K562 (cell line): ENCODE measurements around the gene TMPO. TPM values are rescaled to one million over a fixed set of nuclear protein-coding genes. Genes with fewer than 3 reads are reported as not detected.

Source experiments
- ARID1B ChIP-seq: fragments of 450-650 bp; IDR thresholded peaks from 2 replicates; pipeline ENCODE4 v1.6.1; 2016; ENCODE audit warnings: antibody characterized with exemption, mild to moderate bottlenecking, inconsistent platforms
- CEBPG ChIP-seq, 3 experiments: fragments of 200-800 bp in 1 of 3; sonication (Bioruptor generic) in 1 of 3; sonication (generic) in 1 of 3; formaldehyde crosslinking in 1 of 3; IDR thresholded peaks in 2 of 3; conservative IDR thresholded peaks in 1 of 3; 2 replicates each; pipeline versions ENCODE4 v1.6.1 to v1.8.0; 2016 to 2022; ENCODE audit warnings: missing compliant biosample characterization in 2 of 3, missing genetic modification characterization in 2 of 3, mild to moderate bottlenecking in 1 of 3, missing genetic modification reagents in 1 of 3
- ERF ChIP-seq: fragments of 450-650 bp; formaldehyde crosslinking; IDR thresholded peaks from 2 replicates; pipeline ENCODE4 v1.4.0; 2020; ENCODE audit warnings: mild to moderate bottlenecking, mixed read lengths
- GABPA ChIP-seq: fragments of 200-800 bp; sonication (Bioruptor generic); conservative IDR thresholded peaks from 2 replicates; pipeline ENCODE4 v1.6.1; 2016; ENCODE audit warnings: low read depth, missing genetic modification characterization, missing compliant biosample characterization
- GATA2 ChIP-seq: sonication (generic); formaldehyde crosslinking; IDR thresholded peaks from 2 replicates; pipeline ENCODE4 v1.4.0; 2020; ENCODE audit warnings: mild to moderate bottlenecking, missing genetic modification reagents
- HES1 ChIP-seq: fragments of 450-650 bp; IDR thresholded peaks from 2 replicates; pipeline ENCODE4 v1.6.1; 2016; ENCODE audit warnings: low read depth, mild to moderate bottlenecking, moderate library complexity
- KLF1 ChIP-seq: fragments of 450-650 bp; IDR thresholded peaks from 2 replicates; pipeline ENCODE4 v1.6.1; 2016; ENCODE audit warnings: missing genetic modification characterization, missing compliant biosample characterization
- MEIS2 ChIP-seq: fragments of 450-650 bp; IDR thresholded peaks from 2 replicates; pipeline ENCODE4 v1.6.1; 2014; ENCODE audit warnings: mild to moderate bottlenecking; ENCODE audit not compliant: partially characterized antibody
- NFXL1 ChIP-seq: fragments of 450-650 bp; formaldehyde crosslinking; IDR thresholded peaks from 2 replicates; pipeline ENCODE4 v1.4.0; 2021; ENCODE audit warnings: mild to moderate bottlenecking
- PTBP1 ChIP-seq: fragments of 200-400 bp; formaldehyde crosslinking; IDR thresholded peaks from 2 replicates; pipeline ENCODE4 v1.6.1; 2017; ENCODE audit warnings: low read depth, low read length
- SAP30 ChIP-seq: fragments of 200-600 bp; sonication (generic); IDR thresholded peaks from 2 replicates; pipeline ENCODE4 v1.6.1; 2012; ENCODE audit warnings: borderline replicate concordance, low read depth, mild to moderate bottlenecking, moderate library complexity, low read length, control low read depth, inconsistent platforms; ENCODE audit not compliant: insufficient read depth, poor library complexity, severe bottlenecking
- SOX6 ChIP-seq: fragments of 450-650 bp; IDR thresholded peaks from 2 replicates; pipeline ENCODE4 v1.6.1; 2014; ENCODE audit warnings: mild to moderate bottlenecking
- SP2 ChIP-seq: IDR thresholded peaks from 2 replicates; pipeline ENCODE4 v1.6.1; 2011; ENCODE audit warnings: mild to moderate bottlenecking, low read depth, low read length, moderate library complexity; ENCODE audit not compliant: poor library complexity, severe bottlenecking; ENCODE audit errors: extremely low read depth
- TBP ChIP-seq: optimal IDR thresholded peaks from 2 replicates; pipeline ENCODE3; 2011; ENCODE audit warnings: low read depth, low read length, improper control_type of control experiment
- TCF3 ChIP-seq: sonication (generic); formaldehyde crosslinking; IDR thresholded peaks from 2 replicates; pipeline ENCODE4 v1.4.0; 2020; ENCODE audit warnings: mild to moderate bottlenecking, missing genetic modification reagents
- ZBED1 ChIP-seq: IDR thresholded peaks from 2 replicates; pipeline ENCODE4 v1.6.1; 2014
- ZNF511 ChIP-seq: sonication (generic); formaldehyde crosslinking; IDR thresholded peaks from 2 replicates; pipeline ENCODE4 v1.8.0; 2022; ENCODE audit warnings: mild to moderate bottlenecking, missing genetic modification reagents
- ZNF57 ChIP-seq: fragments of 450-650 bp; formaldehyde crosslinking; IDR thresholded peaks from 2 replicates; pipeline ENCODE4 v1.4.0; 2020; ENCODE audit warnings: mild to moderate bottlenecking, moderate library complexity
- polyA plus RNA-seq, 8 experiments: library from polyadenylated mRNA; depleted of rRNA in 4 of 8; stranded (reverse) in 5 of 8; unstranded in 3 of 8; fragments of >200 nt; fragmentation: Nextera tagmentation in 2 of 8; fragmentation: Illumina TruSeq in 1 of 8; extraction: Ambion mirVana in 2 of 8; extraction: Trizol in 1 of 8; gene quantifications; 2 replicates each; pipeline versions ENCODE4 v1.2.1 to v1.2.3, GENCODE V29; 2011 to 2014; ENCODE audit warnings: inconsistent platforms in 1 of 8, missing spikeins in 1 of 8
- total RNA-seq, 7 experiments: library from RNA; depleted of rRNA in 6 of 7; stranded (reverse); fragments of >200 nt in 6 of 7; fragmentation: Illumina TruSeq in 2 of 7; extraction: Trizol in 2 of 7; gene quantifications; 2 replicates each; pipeline versions ENCODE4 v1.2.1 to v1.2.3, GENCODE V29; 2011 to 2021; ENCODE audit warnings: low replicate concordance in 1 of 7
- TF ChIP-seq, protein P1 (sequence below), 2 experiments: fragments of 450-650 bp; formaldehyde crosslinking in 1 of 2; IDR thresholded peaks; 2 replicates each; pipeline versions ENCODE4 v1.4.0 to v1.6.1; 2014 to 2020; ENCODE audit warnings: mild to moderate bottlenecking in 2 of 2, borderline replicate concordance in 1 of 2, low read depth in 1 of 2

TMPO gene
- total and polyA plus RNA-seq, 9 of the 15 experiments (the other 6 are each of a cell fraction or from before 2014, with no cell fraction given) = 62.1 to 263 (median 182) TPM

DNA sequence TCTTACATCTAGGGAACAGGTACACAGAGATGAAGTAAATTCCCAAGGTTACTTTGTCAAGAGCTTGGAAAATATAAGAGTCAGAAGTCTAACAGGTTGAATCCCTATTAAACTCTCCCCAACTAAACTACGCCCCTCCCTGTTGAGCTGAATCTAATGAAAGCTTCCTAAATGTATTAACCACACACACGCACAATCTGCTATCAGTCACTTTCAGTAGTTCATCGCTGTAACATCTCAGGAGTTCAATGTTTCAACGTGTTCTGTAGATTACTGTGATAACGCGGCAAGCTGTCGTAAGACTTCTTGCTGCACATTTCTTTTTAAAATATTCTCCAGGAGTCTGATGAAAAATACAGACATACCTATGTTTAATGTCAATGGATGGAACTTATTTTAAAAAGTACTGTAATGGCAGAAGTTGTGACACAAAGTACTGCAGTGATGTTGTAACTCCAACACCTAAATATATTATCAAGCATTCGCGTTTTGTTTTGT lies 77.5 kb downstream of the TMPO start (continued):
- TF ChIP-seq PTBP1 = no peak
- TF ChIP-seq HES1 = peak; percentile 12; the same call in 1 of the 2 replicates
- no peak for TF ChIP-seq TBP
- no peak for TF ChIP-seq GABPA (tag)
- TF ChIP-seq KLF1 (tag) = no peak
- peak; percentile 34 for TF ChIP-seq ARID1B
- TF ChIP-seq, protein P1, sequence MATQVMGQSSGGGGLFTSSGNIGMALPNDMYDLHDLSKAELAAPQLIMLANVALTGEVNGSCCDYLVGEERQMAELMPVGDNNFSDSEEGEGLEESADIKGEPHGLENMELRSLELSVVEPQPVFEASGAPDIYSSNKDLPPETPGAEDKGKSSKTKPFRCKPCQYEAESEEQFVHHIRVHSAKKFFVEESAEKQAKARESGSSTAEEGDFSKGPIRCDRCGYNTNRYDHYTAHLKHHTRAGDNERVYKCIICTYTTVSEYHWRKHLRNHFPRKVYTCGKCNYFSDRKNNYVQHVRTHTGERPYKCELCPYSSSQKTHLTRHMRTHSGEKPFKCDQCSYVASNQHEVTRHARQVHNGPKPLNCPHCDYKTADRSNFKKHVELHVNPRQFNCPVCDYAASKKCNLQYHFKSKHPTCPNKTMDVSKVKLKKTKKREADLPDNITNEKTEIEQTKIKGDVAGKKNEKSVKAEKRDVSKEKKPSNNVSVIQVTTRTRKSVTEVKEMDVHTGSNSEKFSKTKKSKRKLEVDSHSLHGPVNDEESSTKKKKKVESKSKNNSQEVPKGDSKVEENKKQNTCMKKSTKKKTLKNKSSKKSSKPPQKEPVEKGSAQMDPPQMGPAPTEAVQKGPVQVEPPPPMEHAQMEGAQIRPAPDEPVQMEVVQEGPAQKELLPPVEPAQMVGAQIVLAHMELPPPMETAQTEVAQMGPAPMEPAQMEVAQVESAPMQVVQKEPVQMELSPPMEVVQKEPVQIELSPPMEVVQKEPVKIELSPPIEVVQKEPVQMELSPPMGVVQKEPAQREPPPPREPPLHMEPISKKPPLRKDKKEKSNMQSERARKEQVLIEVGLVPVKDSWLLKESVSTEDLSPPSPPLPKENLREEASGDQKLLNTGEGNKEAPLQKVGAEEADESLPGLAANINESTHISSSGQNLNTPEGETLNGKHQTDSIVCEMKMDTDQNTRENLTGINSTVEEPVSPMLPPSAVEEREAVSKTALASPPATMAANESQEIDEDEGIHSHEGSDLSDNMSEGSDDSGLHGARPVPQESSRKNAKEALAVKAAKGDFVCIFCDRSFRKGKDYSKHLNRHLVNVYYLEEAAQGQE (IDR thresholded peaks at IDR 0.05; ENCODE audit: borderline replicate concordance) = no peak
- TF ChIP-seq, protein P1 (CRISPR knock-in tag; IDR thresholded peaks at IDR 0.05; ENCODE audit: low read depth) = no peak
- peak; percentile 39 for TF ChIP-seq SAP30
- TF ChIP-seq ERF (CRISPR knock-in tag) = no peak
- no peak for TF ChIP-seq TCF3
- TF ChIP-seq CEBPG (CRISPR knock-in tag; IDR thresholded peaks at IDR 0.05) = no peak
- peak; percentile 62 to 85; a peak in 3 of 4 replicates for TF ChIP-seq CEBPG (tag; conservative IDR thresholded peaks at IDR 0.05 in 1 of 2, IDR thresholded peaks at IDR 0.05 in 1 of 2)
- 0 out of 2 replicates have a peak, but pooled peaks have one; percentile 7 for TF ChIP-seq SOX6
- TF ChIP-seq SP2 = no peak
- TF ChIP-seq NFXL1 (CRISPR knock-in tag) = no peak
- TF ChIP-seq ZBED1 = no peak
- no peak for TF ChIP-seq ZNF57 (CRISPR knock-in tag)
- TF ChIP-seq MEIS2 = no peak
- TF ChIP-seq ZNF511 (CRISPR knock-in tag) = no peak
- TF ChIP-seq GATA2 (CRISPR knock-in tag) = peak; percentile 53; the same call in 1 of the 2 replicates
